Dendritic cell treated with granulocyte-macrophage colony-stimulating factor and Interleukin-4, amounts not matched to agents 40 ng/mL and 50 ng/mL, for 4 days (primary cell): ENCODE results near the gene SUMO4.

Experiments used
- H3K27ac Mint-ChIP-seq: one replicate; pipeline ENCODE4 v1.8.0; 2022; ENCODE audit warnings: mild to moderate bottlenecking, mixed read lengths
- H3K27me3 Mint-ChIP-seq: one replicate; pipeline ENCODE4 v1.8.0; 2022; ENCODE audit warnings: mild to moderate bottlenecking, mixed read lengths
- H3K36me3 Mint-ChIP-seq: one replicate; pipeline ENCODE4 v1.8.0; 2022; ENCODE audit warnings: low read depth, mixed read lengths
- H3K4me1 Mint-ChIP-seq: one replicate; pipeline ENCODE4 v1.8.0; 2022; ENCODE audit warnings: low read depth, mixed read lengths
- H3K4me3 Mint-ChIP-seq: one replicate; pipeline ENCODE4 v1.8.0; 2022; ENCODE audit warnings: mild to moderate bottlenecking, moderate library complexity, mixed read lengths
- H3K9me3 Mint-ChIP-seq: one replicate; pipeline ENCODE4 v1.8.0; 2022; ENCODE audit warnings: mixed read lengths
- intact Hi-C: fragments of 100-400 bp; cut with micrococcal nuclease; formaldehyde crosslinking; loops from one replicate; pipeline ENCODE4 v1.15.0; 2022

The SUMO4 gene

GRCh38 chr6:149405823-149406765, 6.0 kb downstream of the SUMO4 start:
- Mint-ChIP-seq H3K36me3 (peaks cover 79% of the 10 kb centered on the region), H3K4me1 (peaks cover 20% of the 10 kb centered on the region), H3K4me3 (no peak overlapping the region), H3K27ac (peak overlapping the region; percentile 10), H3K9me3 (no peaks in the 10 kb centered on the region), H3K27me3 (no peaks in the 10 kb centered on the region)
- intact Hi-C loops, result loop anchor here (5.0 kb wide), 1 partner anchor 34 kb away; no protein-coding TSS in a partner anchor

- intact Hi-C loops, result loop anchor here (5.0 kb wide), 1 partner anchor 37 kb away; no protein-coding TSS in a partner anchor
- Mint-ChIP-seq H3K27ac (no peak overlapping the region), H3K4me3 (no peak overlapping the region), H3K27me3 (no peaks in the 10 kb centered on the region), H3K36me3 (peaks cover 69% of the 10 kb centered on the region), H3K9me3 (no peaks in the 10 kb centered on the region), H3K4me1 (peaks cover 11% of the 10 kb centered on the region)
Observed at GRCh38 chr6:149409617-149410016, 9.6 kb downstream of the SUMO4 start.

- H3K36me3 Mint-ChIP-seq, result peaks cover 65% of the 10 kb centered on the region
- H3K9me3 Mint-ChIP-seq, result no peaks in the 10 kb centered on the region
- H3K27me3 Mint-ChIP-seq, result no peaks in the 10 kb centered on the region
- intact Hi-C loops, result no loop called here
- no peak overlapping the region for H3K4me3 Mint-ChIP-seq
- peaks cover 2% of the 10 kb centered on the region for H3K4me1 Mint-ChIP-seq
- H3K27ac Mint-ChIP-seq, result no peak overlapping the region
Observed at GRCh38 chr6:149410557-149410956, 10.5 kb downstream of the SUMO4 start.

GRCh38 chr6:149414009-149414408, 13.9 kb downstream of the SUMO4 start:
- Mint-ChIP-seq H3K36me3 (peaks cover 51% of the 10 kb centered on the region), H3K9me3 (no peaks in the 10 kb centered on the region), H3K4me1 (peaks cover 4% of the 10 kb centered on the region), H3K27me3 (no peaks in the 10 kb centered on the region), H3K27ac (no peak overlapping the region), H3K4me3 (no peak overlapping the region)
- intact Hi-C loops, result no loop called here

- H3K36me3 Mint-ChIP-seq, result peaks cover 43% of the 10 kb centered on the region
- no peaks in the 10 kb centered on the region for H3K9me3 Mint-ChIP-seq
- H3K4me3 Mint-ChIP-seq, result no peak overlapping the region
- intact Hi-C loops, result no loop called here
- no peaks in the 10 kb centered on the region for H3K27me3 Mint-ChIP-seq
- peaks cover 11% of the 10 kb centered on the region for H3K4me1 Mint-ChIP-seq
- H3K27ac Mint-ChIP-seq, result no peak overlapping the region
Observed at GRCh38 chr6:149414821-149415220, 14.8 kb downstream of the SUMO4 start.

DNA sequence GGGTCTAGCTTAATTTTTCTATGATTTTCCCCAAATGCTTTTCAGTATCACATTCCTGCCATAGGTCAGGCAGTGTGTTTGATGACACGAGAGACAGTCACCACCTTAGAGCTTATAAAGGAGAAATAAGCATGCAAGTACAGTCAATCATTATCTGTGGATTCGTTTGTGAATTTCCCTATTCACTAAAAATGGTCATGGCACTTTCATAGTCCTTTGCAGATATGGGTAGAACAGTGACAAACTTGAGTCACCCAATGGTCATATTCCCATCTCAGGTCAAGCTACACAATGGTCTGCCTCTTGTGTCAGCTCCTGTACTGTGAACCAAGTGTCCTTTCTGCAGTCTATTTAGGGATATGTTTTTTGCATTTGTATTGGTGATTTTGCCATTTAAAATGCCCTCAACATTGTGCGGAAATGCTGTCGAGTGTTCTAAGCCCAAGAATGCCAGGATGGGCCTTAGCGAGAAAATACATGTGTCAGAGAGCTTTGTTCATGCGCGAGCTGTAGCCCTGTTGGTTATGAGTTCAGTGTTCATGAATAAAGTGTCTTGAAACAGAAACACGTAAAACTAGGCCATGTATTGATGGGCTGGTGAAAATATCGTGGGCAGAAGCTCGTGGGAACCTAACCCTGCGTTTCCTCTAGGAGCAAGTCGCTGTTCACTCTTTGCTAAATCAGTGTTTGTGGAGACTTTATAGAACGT, 19.8 kb downstream of the SUMO4 start:
- no peak overlapping the region for H3K4me3 Mint-ChIP-seq
- H3K36me3 Mint-ChIP-seq, result peaks cover 4% of the 10 kb centered on the region
- no peak overlapping the region for H3K27ac Mint-ChIP-seq
- no peaks in the 10 kb centered on the region for H3K9me3 Mint-ChIP-seq
- intact Hi-C loops, result no loop called here
- no peaks in the 10 kb centered on the region for H3K27me3 Mint-ChIP-seq
- H3K4me1 Mint-ChIP-seq, result peaks cover 21% of the 10 kb centered on the region

- Mint-ChIP-seq H3K9me3 (no peaks in the 10 kb centered on the region), H3K4me1 (peaks cover 21% of the 10 kb centered on the region), H3K4me3 (no peak overlapping the region), H3K27me3 (no peaks in the 10 kb centered on the region), H3K36me3 (no peaks in the 10 kb centered on the region), H3K27ac (no peak overlapping the region)
- intact Hi-C loops, result no loop called here
Observed at GRCh38 chr6:149421132-149421531, 21.1 kb downstream of the SUMO4 start.

DNA sequence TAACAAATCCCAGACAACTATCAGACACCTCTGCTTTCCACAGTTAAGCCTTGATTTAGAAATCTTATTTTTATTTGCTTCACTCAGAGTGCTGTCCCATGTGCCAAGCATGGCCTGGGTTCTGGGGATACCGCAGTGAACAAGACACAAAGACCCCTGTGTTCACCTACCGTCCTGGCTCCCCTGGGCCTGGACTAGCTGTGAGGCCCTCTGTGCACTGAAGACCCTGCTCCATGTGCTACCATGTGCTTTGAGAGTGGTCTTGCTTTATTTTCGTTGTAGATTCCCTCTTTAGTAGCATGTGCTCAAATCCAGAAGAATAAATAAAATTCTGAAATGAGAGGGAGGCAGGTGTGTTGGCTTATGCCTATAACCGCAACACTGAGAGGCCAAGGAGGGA, 22.5 kb downstream of the SUMO4 start:
- no peaks in the 10 kb centered on the region for H3K36me3 Mint-ChIP-seq
- H3K4me3 Mint-ChIP-seq, result no peak overlapping the region
- peaks cover 21% of the 10 kb centered on the region for H3K4me1 Mint-ChIP-seq
- no peaks in the 10 kb centered on the region for H3K27me3 Mint-ChIP-seq
- intact Hi-C loops, result no loop called here
- H3K9me3 Mint-ChIP-seq, result no peaks in the 10 kb centered on the region
- peak overlapping the region; percentile 85 for H3K27ac Mint-ChIP-seq

DNA sequence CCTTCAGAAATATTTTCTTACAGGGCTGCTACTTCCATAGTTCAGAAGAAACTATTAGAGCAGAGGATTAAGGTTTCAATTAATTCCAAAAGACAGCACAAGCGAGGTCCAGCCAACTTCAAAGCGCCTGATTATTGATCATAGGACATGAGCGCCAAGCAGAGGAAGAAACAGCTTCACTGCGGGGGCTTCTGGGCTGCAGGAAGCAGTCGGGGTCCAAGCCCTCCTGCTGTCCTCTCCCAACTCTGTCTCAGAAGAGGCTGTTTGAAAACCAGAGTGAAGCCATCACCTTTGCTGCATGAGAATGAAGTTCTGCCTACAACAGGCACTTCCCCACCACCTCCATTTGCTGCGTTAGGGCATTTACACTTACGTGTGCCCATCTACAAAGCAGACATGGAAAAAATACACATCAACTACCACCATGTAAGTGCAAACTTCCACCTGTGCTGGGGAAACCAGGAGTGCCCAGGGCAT, 23.9 kb downstream of the SUMO4 start:
- peaks cover 18% of the 10 kb centered on the region for H3K4me1 Mint-ChIP-seq
- intact Hi-C loops, result no loop called here
- H3K4me3 Mint-ChIP-seq, result no peak overlapping the region
- H3K27me3 Mint-ChIP-seq, result no peaks in the 10 kb centered on the region
- H3K36me3 Mint-ChIP-seq, result no peaks in the 10 kb centered on the region
- no peaks in the 10 kb centered on the region for H3K9me3 Mint-ChIP-seq
- peak overlapping the region; percentile 85 for H3K27ac Mint-ChIP-seq

DNA sequence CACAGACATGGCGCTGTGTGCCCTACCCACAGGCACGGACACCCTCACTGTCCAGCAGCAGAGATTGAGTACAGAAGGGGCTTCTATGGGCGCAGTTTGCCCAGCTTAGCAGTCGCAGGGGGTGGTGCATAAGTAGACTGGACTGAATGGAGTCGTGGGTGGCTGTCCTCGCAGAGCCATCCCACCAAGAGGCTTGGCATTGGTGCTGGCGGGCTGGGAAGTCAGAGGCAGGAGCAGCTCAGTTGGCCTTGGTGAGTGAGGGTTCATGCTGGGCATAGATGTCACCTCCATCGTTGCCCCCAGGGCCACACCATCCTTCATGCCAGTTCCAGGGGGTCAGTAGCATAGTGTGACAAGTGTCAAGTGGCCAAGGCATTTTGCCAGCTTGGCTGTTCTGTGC, 25.2 kb downstream of the SUMO4 start:
- H3K36me3 Mint-ChIP-seq, result no peaks in the 10 kb centered on the region
- H3K27me3 Mint-ChIP-seq, result no peaks in the 10 kb centered on the region
- H3K4me1 Mint-ChIP-seq, result peaks cover 10% of the 10 kb centered on the region
- intact Hi-C loops, result no loop called here
- peak overlapping the region; percentile 85 for H3K27ac Mint-ChIP-seq
- no peak overlapping the region for H3K4me3 Mint-ChIP-seq
- no peaks in the 10 kb centered on the region for H3K9me3 Mint-ChIP-seq

DNA sequence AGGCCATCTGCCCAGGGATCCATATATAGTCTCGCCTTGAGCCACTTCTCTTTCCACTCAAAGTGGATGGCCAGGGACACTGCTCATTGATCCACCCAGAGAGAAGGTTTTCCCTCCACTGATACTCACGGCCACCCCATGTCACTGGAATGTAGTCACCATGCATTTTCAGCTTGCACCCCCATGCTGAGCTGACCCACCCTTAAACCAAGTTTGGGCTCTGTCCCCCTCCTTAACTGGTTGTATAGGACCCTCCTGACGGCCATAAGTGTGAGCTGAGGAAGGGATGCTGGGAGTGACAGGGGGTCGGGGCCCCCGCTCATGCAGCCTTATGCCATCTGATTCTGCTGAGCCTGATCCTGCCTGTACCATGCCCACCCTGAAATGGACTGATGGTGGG, 25.7 kb downstream of the SUMO4 start:
- Mint-ChIP-seq H3K27me3 (no peaks in the 10 kb centered on the region), H3K36me3 (no peaks in the 10 kb centered on the region), H3K9me3 (no peaks in the 10 kb centered on the region), H3K27ac (peak overlapping the region; percentile 85), H3K4me3 (no peak overlapping the region), H3K4me1 (peaks cover 10% of the 10 kb centered on the region)
- intact Hi-C loops, result no loop called here

GRCh38 chr6:149428606-149429005, 28.5 kb downstream of the SUMO4 start:
- Mint-ChIP-seq H3K36me3 (no peaks in the 10 kb centered on the region), H3K4me1 (peaks cover 11% of the 10 kb centered on the region), H3K27me3 (no peaks in the 10 kb centered on the region), H3K9me3 (no peaks in the 10 kb centered on the region), H3K4me3 (no peak overlapping the region), H3K27ac (peak overlapping the region; percentile 35)
- intact Hi-C loops, result no loop called here

- H3K27me3 Mint-ChIP-seq, result no peaks in the 10 kb centered on the region
- H3K4me1 Mint-ChIP-seq, result peaks cover 15% of the 10 kb centered on the region
- no peak overlapping the region for H3K4me3 Mint-ChIP-seq
- intact Hi-C loops, result loop anchor here (5.0 kb wide), 1 partner anchor 237 kb away; no protein-coding TSS in a partner anchor
- no peaks in the 10 kb centered on the region for H3K36me3 Mint-ChIP-seq
- H3K9me3 Mint-ChIP-seq, result no peaks in the 10 kb centered on the region
- peak overlapping the region; percentile 35 for H3K27ac Mint-ChIP-seq
Observed at GRCh38 chr6:149429427-149430360, 29.6 kb downstream of the SUMO4 start.
